HG02852 (cell line): Measurements from ENCODE around the gene IGSF21.
"Not testable (repeated sequence)": the region's sequence is repeated elsewhere in the genome, so short reads cannot be mapped to it uniquely, and the experiment has no call there.

Experiments
- ATAC-seq: cut with Tn5 transposase; IDR thresholded peaks from one replicate; pipeline ENCODE4 v1.9.1; 2021; ENCODE audit warnings: mild to moderate bottlenecking, moderate library complexity; ENCODE audit not compliant: unreplicated experiment

The IGSF21 gene

DNA sequence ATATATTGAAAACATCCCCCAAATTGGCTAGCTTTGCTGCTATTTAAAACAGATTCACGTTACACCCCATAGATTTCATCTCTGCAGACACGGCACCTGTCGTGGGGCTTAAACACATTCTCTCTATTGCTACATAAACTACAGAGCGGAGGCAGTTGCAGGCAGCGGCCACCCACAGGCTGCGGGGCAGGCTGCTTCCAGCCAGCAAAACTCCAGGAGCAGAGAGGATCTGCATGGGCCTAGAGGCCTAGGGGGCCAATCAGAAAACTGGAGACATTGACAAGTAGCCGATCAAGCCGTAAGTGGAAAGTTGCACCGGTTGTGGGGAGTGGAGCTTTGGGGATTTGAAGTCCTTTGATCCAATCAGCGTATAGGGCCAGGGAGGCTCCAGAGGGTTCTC, 244.1 kb downstream of the IGSF21 start:
- no peak for ATAC-seq

DNA sequence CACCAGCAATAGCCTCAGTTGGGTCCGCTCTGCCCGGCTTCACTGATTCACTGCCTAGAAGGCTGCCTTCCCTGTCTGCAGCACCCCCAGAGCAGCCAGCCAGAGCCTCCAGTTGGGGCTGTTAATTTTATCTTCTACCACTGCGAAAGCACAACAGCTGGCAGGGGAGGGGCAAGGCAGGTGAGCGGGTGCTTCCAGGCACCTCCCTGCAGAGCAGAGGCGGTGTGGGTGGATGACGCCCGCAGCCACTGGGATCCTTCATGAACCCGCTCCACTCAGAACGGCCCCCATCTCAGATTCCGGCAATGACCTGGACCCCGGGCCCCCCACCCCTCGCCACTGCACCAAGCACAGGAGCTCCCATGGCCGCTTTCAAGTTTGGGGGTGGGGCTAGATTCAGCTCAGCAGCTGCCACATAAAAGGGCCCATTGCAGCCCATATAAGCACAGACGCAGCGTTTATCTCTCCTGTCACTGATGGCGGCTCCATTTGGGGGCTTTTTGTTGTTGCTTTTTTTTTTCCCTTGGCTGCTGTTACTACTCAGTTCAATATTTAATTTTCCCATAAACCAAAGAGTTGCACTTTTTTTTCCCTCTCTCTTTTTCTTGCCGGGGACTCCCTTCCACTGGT, 245.2 kb downstream of the IGSF21 start:
- ATAC-seq: no peak

DNA sequence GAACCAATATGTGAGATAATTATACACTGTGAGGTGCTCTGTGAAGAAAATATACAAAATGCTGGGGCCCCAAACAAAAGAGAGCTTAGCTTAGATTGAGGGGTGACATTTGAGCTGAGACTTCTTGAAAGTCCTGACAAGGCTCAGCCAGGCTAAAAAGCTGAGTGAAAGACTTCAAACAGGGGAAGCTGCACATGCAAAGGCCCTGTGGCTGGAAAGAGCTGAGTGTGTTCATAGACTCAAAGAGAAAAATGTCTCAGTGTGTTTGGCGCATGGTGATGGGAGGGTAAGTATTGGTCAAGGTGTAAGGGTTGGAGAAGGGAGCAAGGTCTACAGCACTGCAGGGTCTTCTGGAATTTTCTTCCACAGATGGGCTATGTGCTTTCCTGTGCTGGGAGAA, 245.9 kb downstream of the IGSF21 start:
- ATAC-seq: no peak

DNA sequence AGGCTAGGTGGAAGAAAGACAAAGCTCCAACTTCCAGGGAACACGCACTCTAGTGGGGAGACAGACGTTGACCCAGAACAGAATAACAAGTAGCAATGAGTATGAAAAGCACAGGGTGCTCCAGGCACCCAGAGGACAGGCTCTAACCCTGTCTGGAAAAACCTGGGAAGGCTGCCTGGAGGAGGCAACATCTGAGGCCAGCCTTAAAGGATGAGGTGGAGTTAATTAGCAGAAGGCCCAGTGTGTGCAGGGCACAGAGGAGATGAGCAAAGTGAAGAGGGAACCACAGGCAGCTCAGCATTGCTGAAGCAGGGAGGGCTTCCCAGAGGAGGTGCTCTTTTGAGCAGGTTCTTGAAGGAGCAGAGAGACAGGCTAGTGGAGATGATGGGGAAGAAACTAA, 246.4 kb downstream of the IGSF21 start:
- no peak for ATAC-seq

DNA sequence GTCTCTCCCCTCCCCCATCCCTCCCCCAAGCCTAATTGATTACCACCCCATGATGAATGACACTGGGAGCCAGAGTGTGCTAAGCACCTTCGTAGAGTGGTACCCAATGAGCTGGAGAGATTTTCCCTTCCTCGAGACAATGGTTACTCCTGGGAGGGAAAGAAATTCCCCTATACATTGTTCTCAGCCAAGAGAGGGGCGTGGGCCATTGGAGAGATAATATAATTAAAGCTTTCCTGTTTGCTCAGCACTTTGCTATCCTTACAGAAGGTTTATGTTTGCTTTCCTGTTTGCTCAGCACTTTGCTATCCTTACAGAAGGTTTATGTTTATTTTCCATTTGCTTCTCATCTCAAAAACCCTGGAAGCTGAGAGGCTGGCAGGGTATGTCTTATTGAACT, 247.0 kb downstream of the IGSF21 start:
- ATAC-seq: no peak

DNA sequence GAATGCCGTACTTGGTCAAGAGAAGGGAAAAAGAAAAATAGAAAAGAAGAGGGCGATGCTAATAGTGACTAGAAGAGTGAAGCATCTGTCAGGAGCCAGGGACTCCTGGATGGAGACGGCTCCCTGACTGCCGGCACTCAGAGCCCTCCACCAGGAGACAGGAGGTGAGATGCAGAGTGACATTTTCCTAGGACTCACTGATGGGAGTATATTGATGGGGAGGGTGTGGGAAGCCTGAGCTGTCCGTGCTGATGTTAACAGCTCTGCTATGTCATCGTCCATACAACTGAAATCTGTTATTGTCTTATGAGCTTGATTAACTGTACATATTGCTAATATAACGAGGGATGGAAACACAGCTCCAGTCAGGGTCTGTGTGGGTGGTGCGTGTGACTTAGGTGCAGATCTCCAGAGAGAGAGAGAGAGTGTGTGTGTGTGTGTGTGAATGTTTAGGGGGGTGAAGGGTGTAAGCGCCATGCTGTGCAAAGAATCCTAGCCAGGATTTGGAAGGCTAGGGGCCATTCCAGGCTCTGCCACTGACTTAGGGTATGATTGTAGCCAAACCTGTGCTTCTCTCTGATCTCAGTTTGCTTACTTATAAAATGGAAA, 250.1 kb downstream of the IGSF21 start:
- ATAC-seq: no peak

DNA sequence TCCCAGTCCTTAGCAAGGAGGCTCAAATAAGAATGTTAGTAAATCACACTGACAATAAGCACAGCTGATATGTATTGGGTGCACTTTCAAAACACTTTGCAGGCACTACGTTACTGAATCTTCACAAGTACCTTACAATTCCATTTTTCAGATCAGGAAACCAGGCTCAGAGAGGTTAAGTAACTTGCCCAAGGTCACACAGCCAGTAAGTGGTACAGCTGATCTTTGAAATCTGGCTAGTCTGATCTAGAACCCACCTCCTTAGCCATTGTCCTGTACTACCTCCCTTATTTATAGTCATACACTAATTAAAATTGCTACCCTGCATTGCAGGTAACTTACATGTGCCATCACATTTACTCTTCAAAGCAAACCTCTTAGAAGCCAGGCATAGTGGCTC, 251.0 kb downstream of the IGSF21 start:
- no peak for ATAC-seq

DNA sequence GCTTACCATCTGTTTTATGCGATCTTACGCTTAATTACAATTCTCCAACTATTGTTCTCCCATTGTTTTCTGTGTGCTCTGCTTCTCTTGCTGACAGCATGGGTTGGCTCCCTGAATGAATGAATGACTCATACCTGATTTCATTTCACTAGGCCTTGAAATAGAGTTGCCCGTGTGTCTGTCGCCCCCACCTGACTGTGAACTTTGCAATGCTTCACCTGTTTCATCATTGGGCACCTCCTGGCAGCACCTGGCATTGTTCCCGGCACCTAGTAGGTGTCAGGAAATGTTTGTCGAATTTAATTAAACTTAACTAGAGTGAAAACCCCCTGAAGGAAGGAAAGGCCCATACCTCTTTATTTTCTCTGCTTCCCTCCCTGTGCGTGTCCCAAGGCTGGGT, 252.7 kb downstream of the IGSF21 start:
- ATAC-seq: no peak

DNA sequence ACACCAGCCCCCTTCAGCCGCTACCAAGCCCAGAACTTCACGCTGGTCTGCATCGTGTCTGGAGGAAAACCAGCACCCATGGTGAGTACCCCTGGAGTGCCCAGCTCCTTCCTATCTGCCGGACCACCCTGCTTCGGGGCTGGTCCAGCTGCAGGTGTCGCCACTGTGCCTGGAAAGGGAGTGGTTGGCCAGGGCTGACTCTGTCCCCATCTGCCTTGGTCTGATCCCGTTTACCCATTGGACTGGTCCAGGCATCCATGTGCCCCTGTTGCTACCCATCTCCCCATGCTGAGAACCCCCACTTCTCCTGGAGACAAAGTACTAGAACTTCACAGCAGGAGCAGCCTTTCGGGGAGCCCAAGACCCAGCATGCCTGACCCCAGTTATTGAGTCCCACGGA, 254.6 kb downstream of the IGSF21 start:
- ATAC-seq: no peak

DNA sequence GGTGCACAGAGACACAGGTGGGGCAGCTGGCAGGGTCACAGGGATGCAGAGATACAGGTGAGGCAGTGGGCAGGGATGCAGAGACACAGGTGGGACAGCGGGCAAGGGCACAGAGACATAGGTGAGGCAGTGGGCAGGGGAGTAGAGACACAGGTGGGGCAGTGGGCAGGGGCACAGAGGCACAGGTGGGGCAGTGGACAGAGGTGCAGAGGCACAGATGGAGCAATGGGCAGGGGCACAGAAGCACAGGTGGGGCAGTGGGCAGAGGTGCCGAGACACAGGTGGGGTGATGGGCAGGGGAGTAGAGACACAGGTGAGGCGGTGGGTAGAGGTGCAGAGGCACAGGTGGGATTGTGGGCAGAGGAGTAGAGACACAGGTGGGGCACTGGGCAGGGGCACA, 255.8 kb downstream of the IGSF21 start:
- no peak for ATAC-seq

DNA sequence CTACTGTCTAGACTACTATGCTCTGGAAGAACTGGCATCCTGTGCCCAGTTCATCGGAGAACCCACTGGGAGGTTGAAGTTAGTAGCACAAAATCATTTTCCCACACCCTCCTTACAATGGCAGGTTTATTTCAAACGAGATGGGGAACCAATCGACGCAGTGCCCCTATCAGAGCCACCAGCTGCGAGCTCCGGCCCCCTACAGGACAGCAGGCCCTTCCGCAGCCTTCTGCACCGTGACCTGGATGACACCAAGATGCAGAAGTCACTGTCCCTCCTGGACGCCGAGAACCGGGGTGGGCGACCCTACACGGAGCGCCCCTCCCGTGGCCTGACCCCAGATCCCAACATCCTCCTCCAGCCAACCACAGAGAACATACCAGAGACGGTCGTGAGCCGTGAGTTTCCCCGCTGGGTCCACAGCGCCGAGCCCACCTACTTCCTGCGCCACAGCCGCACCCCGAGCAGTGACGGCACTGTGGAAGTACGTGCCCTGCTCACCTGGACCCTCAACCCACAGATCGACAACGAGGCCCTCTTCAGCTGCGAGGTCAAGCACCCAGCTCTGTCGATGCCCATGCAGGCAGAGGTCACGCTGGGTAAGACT, 257.6 kb downstream of the IGSF21 start:
- no peak for ATAC-seq

DNA sequence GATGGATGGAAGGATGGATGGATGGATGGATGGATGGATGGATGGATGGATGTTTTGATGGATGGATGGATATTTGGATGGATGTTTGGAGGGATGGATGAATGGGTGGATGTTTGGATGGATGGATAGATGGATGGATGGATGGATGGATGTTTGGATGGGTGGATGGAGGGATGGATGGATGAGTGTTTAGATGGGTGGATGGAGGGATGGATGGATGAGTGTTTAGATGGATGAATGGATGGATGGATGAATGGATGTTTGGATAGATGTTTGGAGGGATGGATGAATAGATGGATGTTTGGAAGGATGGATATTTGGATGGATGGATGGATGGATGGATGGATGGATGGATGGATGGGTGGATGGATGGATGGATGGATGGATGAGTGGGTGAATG, 264.9 kb downstream of the IGSF21 start:
- ATAC-seq: not testable (repeated sequence)

DNA sequence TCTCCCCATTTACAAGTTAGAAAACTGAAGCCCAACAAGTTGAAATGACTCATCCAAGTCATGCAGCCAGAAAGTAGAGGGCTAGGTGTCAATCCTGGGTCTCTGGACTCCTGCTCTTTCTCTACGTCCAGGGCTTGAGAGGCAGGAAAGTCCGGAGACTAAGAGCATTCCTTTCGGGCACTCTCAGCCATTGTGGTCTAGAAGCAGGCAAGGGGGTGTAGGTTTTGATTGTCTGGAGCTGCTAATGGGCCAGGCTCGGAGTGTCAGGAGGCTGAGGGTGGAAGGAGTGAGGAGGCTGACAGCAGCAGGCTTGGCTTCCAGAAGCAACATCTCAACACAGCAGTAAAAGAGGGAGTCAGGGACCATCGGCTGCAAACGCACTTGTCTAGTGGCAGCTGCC, 265.6 kb downstream of the IGSF21 start:
- ATAC-seq: no peak

DNA sequence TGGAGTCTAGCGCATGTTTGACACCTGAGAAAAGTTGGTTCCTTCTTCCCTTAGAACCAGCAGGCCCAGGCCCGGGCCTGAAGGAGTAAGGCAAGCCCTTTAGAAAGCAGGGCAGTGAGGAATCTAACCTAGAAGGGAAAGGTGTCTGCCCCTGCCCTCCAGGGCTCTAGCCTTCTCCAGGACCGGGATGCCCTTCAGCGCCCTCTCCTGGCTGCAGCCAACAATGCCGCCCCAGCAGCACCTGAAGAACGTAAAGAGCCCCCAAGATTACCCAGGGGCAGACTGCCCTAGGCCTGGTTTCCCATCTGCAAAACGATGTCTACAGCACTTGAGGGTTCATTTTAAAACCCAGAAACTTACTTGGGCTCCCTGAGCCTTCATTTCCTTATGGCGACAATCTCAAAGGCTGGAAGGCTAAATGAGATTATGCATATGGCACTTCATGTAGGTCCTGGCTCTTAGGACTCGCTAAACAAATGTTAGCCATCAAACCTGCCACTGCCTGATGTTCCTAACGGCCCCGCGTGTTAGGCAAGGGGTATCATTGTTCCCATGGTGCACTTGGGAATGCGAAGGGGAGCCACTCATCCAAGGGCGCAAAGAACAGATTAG, 266.4 kb downstream of the IGSF21 start:
- ATAC-seq: no peak

DNA sequence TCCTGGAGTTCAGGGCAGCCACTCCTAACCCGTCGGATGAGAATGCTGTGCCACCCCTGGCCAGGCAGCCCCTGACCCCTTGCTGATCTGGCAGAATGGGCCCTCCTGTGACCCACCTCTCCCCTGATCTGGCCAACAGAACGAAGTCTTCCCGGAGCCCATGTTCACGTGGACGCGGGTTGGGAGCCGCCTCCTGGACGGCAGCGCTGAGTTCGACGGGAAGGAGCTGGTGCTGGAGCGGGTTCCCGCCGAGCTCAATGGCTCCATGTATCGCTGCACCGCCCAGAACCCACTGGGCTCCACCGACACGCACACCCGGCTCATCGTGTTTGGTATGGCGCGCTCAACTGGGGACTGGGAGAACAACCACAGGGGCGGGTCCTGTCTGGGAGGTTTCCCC, 269.1 kb downstream of the IGSF21 start:
- ATAC-seq: no peak

DNA sequence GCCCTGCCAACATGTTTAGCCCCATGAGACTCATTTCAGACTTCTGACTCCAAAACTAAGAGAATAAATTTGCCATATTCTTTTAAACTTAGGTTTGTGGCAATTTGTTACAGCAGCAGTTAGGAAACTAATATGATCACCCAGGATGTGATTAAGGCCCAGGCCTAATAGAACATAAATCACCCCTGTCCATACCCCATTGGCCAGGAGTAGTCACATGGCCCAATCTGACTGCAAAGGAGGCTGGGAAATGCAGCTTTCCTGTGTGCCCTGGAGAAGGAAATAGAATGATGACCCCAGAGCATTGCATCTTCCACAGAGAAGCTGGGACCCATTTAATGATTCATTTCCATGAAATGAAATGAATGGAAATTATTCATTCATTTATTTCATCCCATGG, 272.7 kb downstream of the IGSF21 start:
- no peak for ATAC-seq

DNA sequence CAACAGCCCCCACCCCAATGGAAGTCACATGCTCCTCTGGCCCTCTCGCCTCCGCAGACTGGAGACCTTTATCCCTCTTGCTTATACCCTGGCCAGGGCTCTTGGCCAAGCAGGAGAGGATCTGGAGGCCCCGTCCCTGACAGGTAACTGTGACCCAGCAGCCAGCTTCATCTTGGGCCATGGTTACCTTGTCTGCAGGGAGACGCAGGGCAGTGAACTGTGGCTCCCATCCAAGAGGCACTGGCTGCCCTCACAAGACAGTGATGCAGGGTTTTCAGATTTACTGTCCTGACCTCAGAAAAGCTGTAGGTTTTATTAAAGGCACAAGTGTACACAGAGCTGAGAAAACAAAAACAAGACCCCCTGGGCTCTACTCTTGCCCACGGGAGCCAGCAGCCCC, 276.5 kb downstream of the IGSF21 start:
- ATAC-seq: no peak

DNA sequence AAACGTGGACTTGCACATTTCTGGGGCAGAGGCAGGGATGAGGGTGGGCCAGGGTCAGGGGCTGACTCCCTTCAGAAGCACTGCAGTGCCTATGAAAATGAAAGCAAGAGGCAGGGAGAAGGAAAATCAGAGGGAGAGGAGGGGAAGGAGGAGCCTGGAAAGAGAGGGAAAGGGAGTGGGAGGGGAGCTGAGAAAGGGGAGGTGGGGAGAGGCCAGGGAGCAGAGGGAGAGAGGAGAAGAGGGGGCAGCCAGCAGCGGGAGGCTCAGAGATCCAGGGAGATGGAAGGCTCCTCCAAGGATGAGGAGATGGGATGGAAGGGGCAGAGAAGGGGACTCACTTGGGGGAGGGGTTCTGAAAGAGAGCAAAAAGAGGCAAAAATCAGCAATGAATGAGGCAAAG, 276.9 kb downstream of the IGSF21 start:
- no peak for ATAC-seq

DNA sequence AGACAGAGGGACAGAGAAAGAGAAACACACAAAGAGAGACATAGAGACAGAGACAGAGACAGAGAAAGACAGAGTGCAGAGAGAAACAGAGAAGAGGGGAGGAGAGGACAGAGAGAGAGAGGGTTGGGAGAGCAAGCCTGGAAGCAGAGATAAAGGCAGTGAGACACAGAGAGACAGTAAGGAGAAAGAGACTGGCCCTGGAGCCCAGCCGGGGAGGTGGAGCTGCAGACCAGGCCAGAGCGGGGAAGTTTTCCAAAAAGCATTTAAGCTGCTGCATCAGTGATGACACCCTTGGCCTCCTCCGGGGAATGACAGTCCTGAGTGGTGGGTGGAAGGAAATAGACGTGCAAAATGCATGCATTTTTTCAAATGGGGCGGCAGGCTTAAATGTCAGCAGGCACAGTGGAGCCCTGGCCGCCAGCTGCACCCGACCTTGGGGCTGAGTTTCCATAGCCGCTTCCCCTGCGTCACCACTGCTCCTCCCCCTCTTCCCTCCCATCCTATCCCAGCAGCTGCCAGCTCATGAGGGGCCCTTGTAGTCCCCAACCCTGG, 277.7 kb downstream of the IGSF21 start:
- no peak for ATAC-seq

DNA sequence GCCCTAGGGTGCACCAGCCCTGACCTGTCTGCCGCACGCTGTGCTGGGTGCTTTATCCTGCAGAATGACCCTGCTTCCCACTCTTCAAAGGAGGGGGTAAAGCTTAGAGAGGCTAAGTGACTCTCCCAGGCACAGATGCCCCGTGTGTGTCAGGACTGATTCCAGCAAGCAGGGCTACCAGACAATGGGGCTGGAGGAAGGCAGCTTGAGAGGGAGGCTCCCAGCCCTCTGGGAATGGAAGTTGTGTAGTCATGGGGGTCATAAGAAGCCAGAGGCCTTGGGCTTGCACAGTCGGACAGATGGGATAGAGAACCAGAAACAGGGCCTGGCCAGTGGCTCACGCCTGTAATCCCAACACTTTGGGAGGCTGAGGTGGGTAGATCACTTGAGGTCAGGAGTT, 279.0 kb downstream of the IGSF21 start:
- no peak for ATAC-seq

DNA sequence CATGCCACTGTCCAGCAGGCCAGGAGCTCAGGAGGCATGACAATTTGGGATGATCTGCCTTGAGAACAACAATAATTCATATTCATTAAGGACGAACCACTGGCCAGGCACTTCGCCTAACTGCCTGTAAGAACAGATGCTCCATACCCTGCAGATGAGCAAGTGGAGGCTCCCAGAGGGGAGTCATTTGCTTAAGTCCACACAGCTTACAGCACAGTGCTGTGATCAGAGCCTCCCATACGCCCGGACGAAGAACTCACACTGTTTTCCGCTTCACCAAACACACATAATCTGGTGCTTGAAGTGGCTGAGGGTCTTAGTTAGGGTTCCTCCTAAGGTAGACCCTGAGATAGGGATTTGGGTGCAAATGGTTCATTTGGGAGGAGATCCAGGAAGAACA, 279.7 kb downstream of the IGSF21 start:
- no peak for ATAC-seq

DNA sequence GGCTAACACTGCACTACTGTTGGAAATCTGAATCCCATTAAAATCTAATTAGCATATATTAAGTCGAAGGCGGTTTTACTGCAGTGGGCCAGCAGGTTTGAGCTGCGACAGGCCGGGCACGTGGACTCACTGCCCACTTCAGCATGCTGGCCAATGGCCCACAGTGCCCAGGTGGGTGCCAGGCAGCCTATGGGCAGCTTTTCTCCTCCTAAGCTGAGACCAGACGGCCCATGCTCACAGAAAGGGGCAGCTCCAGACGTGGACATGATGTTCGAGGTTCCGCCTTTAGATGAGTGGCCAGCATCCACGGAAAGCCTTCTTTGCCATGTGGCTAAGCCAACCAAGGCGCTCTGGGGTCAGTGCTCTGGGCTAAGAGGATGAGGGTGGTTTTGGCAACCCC, 283.4 kb downstream of the IGSF21 start:
- ATAC-seq: no peak
